ENCODE results near the gene LYPD4. TPM values are rescaled to one million over a fixed set of nuclear protein-coding genes. Genes with fewer than 3 reads are reported as not detected.

The LYPD4 gene
- total RNA-seq, 4 donors from 2014 or later, result not detected

Small RNA genes within 50 kb of the gene (microRNA-seq; reads per million reads assigned to microRNA genes)
- not detected for gene MIR6797

Small RNA genes within 50 kb of the gene (small RNA-seq; reads per million reads assigned to genes)
- gene MIR6797, result not detected

Other genes with a start within 250 kb of the LYPD4 start
- 1 to 10 TPM in 1 of 4 donors, under 1 TPM in 1, not detected in 2; 0.73 to 3.5 TPM for gene CEACAM4, start 217.6 kb downstream of the LYPD4 start, total RNA-seq
- not detected for gene CEACAM7, start 156.4 kb downstream of the LYPD4 start, total RNA-seq
- gene CEACAM5, start 136.1 kb downstream of the LYPD4 start, total RNA-seq, result 1 to 10 TPM in 2 of 4 donors, not detected in 2; 1.2 to 8.8 TPM
- gene CEACAM6, start 89.2 kb downstream of the LYPD4 start, total RNA-seq, result under 1 TPM in 2 of 4 donors, not detected in 2; 0.11 to 0.13 TPM
- not detected for gene CEACAM3, start 48.1 kb downstream of the LYPD4 start, total RNA-seq
- gene DMRTC2, start 359 bp upstream of the LYPD4 start, total RNA-seq, result under 1 TPM in 1 of 4 donors, not detected in 3; 0.13 TPM
- 1,000 to 10,000 TPM in 1 of 4 donors, 100 to 1,000 TPM in 3; 351 to 1,305 (median 623) TPM for gene RPS19, start 15.6 kb upstream of the LYPD4 start, total RNA-seq
- 1 to 10 TPM in 1 of 4 donors, under 1 TPM in 1, not detected in 2; 0.22 to 1.5 TPM for gene CD79A, start 32.6 kb upstream of the LYPD4 start, total RNA-seq
- gene ARHGEF1, start 38.5 kb upstream of the LYPD4 start, total RNA-seq, result 10 to 100 TPM; 34.5 to 52.6 (median 42.9) TPM
- gene ERFL, start 83.8 kb upstream of the LYPD4 start, total RNA-seq, result under 1 TPM in 1 of 4 donors, not detected in 3; 0.24 TPM
- 100 to 1,000 TPM; 138 to 359 (median 241) TPM for gene RABAC1, start 114.6 kb upstream of the LYPD4 start, total RNA-seq
- gene ATP1A3, start 149.5 kb upstream of the LYPD4 start, total RNA-seq, result under 1 TPM in 1 of 4 donors, not detected in 3; 0.13 TPM
- 10 to 100 TPM; 12.0 to 24.2 (median 20.1) TPM for gene GRIK5, start 225.5 kb upstream of the LYPD4 start, total RNA-seq
- 10 to 100 TPM; 16.0 to 22.8 (median 21.1) TPM for gene ZNF574, start 231.5 kb upstream of the LYPD4 start, total RNA-seq

All from thyroid gland (tissue), 4 donors.